K562 (cell line): ENCODE data around the gene CCL4. TPM values are rescaled to one million over a fixed set of nuclear protein-coding genes. Genes with fewer than 3 reads are reported as not detected.
"Not testable (repeated sequence)": the region's sequence is repeated elsewhere in the genome, so short reads cannot be mapped to it uniquely, and the experiment has no call there.

Experiments
- ATAC-seq: fragments of 200-7000 bp; cut with Tn5 transposase; 3 replicates; pipeline ENCODE4 v1.9.1; 2020; ENCODE audit warnings: moderate library complexity
- BruUV-seq: library from RNA; stranded (reverse); fragments of 400-500 nt; replicated peaks from 2 replicates; lab custom pipeline; 2021; lab: Mats Ljungman, UMichigan
- CTCF ChIA-PET: fragments of 300-600 bp; formaldehyde crosslinking; extraction: SDS; loops from one replicate; lab custom pipeline; 2021; ENCODE audit warnings: low intra/inter-chr PET ratio; lab: Yijun Ruan, JAX
- POLR2A ChIA-PET: fragments of 300-600, 350-650 bp; sonication (Branson Sonifier 250); formaldehyde crosslinking; extraction: SDS; loops from one replicate; lab custom pipeline; 2021; ENCODE audit warnings: antibody characterized with exemption, inconsistent platforms; lab: Yijun Ruan, JAX
- DNase-seq, 4 experiments: peaks; one replicate each; pipeline versions ENCODE4 v3.0.0 to v3.0.0-alpha.2; 2011 to 2018; ENCODE audit warnings: low spot score in 3 of 4, mixed read lengths in 3 of 4; ENCODE audit errors: extremely low read depth in 1 of 4
- FAIRE-seq: peaks from 2 replicates; lab custom pipeline; 2011; peaks lifted over from hg19 to GRCh38; lab: Jason Lieb, UNC
- H2AFZ ChIP-seq: 2 replicates; pipeline ENCODE4 v1.6.0; 2011; ENCODE audit warnings: low read depth, low read length, control low read depth, inconsistent platforms
- H3K27ac ChIP-seq: fragments of 200-600 bp; 3 replicates; pipeline ENCODE4 v1.8.0; 2011; ENCODE audit warnings: low read depth, mild to moderate bottlenecking, control low read depth, inconsistent platforms, low read length, moderate library complexity, mixed read lengths; ENCODE audit errors: extremely low read depth
- H3K27me3 ChIP-seq, 2 experiments: fragments of 300-600 bp in 1 of 2; 2 replicates in 1 of 2; 3 replicates in 1 of 2; pipeline versions ENCODE4 v1.6.0 to v1.8.0; 2011; ENCODE audit warnings: inconsistent platforms in 2 of 2, low read length in 2 of 2, mild to moderate bottlenecking in 1 of 2, mixed read lengths in 1 of 2, moderate library complexity in 1 of 2; ENCODE audit not compliant: control insufficient read depth in 2 of 2, insufficient read depth in 2 of 2
- H3K36me3 ChIP-seq: fragments of 300-600 bp; 3 replicates; pipeline ENCODE4 v1.8.0; 2011; ENCODE audit warnings: mild to moderate bottlenecking, low read length, inconsistent platforms; ENCODE audit not compliant: control insufficient read depth, insufficient read depth
- H3K4me1 ChIP-seq, 2 experiments: fragments of 200-600 bp in 1 of 2; replicated peaks in 1 of 2; 2 replicates in 1 of 2; 3 replicates in 1 of 2; pipeline versions ENCODE4 v1.5.1 to v1.8.0; 2011; ENCODE audit warnings: inconsistent platforms in 2 of 2, low read length in 2 of 2, mild to moderate bottlenecking in 1 of 2, mixed read lengths in 1 of 2, moderate library complexity in 1 of 2; ENCODE audit not compliant: control insufficient read depth in 2 of 2, insufficient read depth in 2 of 2
- H3K4me2 ChIP-seq: 2 replicates; pipeline ENCODE4 v1.6.1; 2011; ENCODE audit warnings: low read length, control low read depth, inconsistent platforms, mixed read lengths; ENCODE audit not compliant: insufficient read depth
- H3K4me3 ChIP-seq: fragments of 200-600 bp; sonication (generic), shearing (Covaris generic); 2 replicates; pipeline ENCODE4 v1.5.1; 2016; ENCODE audit warnings: control low read depth, inconsistent platforms
- H3K79me2 ChIP-seq: fragments of 200-600 bp; 3 replicates; pipeline ENCODE4 v1.8.0; 2011; ENCODE audit warnings: low read length, inconsistent platforms; ENCODE audit not compliant: control insufficient read depth, insufficient read depth
- H3K9ac ChIP-seq, 2 experiments: 2 replicates each; pipeline versions ENCODE4 v1.6.0 to v1.6.1; 2011; ENCODE audit warnings: low read depth in 2 of 2, low read length in 2 of 2, control low read depth in 1 of 2, inconsistent platforms in 1 of 2, mild to moderate bottlenecking in 1 of 2, mixed read lengths in 1 of 2; ENCODE audit not compliant: insufficient read depth in 1 of 2
- H3K9me1 ChIP-seq: one replicate; pipeline ENCODE4 v1.6.0; 2011; ENCODE audit warnings: inconsistent platforms, mild to moderate bottlenecking, low read length, moderate library complexity; ENCODE audit not compliant: control insufficient read depth, insufficient read depth
- H3K9me3 ChIP-seq: replicated peaks from 2 replicates; pipeline ENCODE4 v1.5.1; 2011; ENCODE audit warnings: low read depth, low read length, inconsistent platforms; ENCODE audit not compliant: control insufficient read depth, insufficient read depth
- H4K20me1 ChIP-seq: replicated peaks from 2 replicates; pipeline ENCODE4 v1.6.1; 2011; ENCODE audit warnings: low read length, inconsistent platforms, mixed read lengths; ENCODE audit not compliant: control insufficient read depth, insufficient read depth
- GABPA ChIP-seq: fragments of 200-800 bp; sonication (Bioruptor generic); conservative IDR thresholded peaks from 2 replicates; pipeline ENCODE4 v1.6.1; 2016; ENCODE audit warnings: low read depth, missing genetic modification characterization, missing compliant biosample characterization
- WGBS: fragments of 100-300 bp; shearing (Covaris generic); methylation state at CpG from one replicate; pipeline ENCODE4 v1.1.6; 2016; ENCODE audit warnings: low coverage, mixed read lengths; ENCODE audit not compliant: insufficient coverage; ENCODE audit errors: missing lambda C conversion rate; 5-methylcytosine and 5-hydroxymethylcytosine counted together
- in situ Hi-C: fragments of 300-500 bp; cut with MboI; formaldehyde crosslinking; loops from 4 replicates; pipeline ENCODE4 v1.15.0; 2018; ENCODE audit warnings: inconsistent platforms, mixed read lengths
- intact Hi-C: fragments of 100-400 bp; cut with micrococcal nuclease; formaldehyde crosslinking; loops from 2 replicates; pipeline ENCODE4 v1.14.2; 2022
- polyA plus RNA-seq, 8 experiments: library from polyadenylated mRNA; depleted of rRNA in 4 of 8; stranded (reverse) in 5 of 8; unstranded in 3 of 8; fragments of >200 nt; fragmentation: Nextera tagmentation in 2 of 8; fragmentation: Illumina TruSeq in 1 of 8; extraction: Ambion mirVana in 2 of 8; extraction: Trizol in 1 of 8; gene quantifications; 2 replicates each; pipeline versions ENCODE4 v1.2.1 to v1.2.3, GENCODE V29; 2011 to 2014; ENCODE audit warnings: inconsistent platforms in 1 of 8, missing spikeins in 1 of 8
- total RNA-seq, 7 experiments: library from RNA; depleted of rRNA in 6 of 7; stranded (reverse); fragments of >200 nt in 6 of 7; fragmentation: Illumina TruSeq in 2 of 7; extraction: Trizol in 2 of 7; gene quantifications; 2 replicates each; pipeline versions ENCODE4 v1.2.1 to v1.2.3, GENCODE V29; 2011 to 2021; ENCODE audit warnings: low replicate concordance in 1 of 7
- TF ChIP-seq, protein P1 (sequence below), 3 experiments: fragments of 200-800 bp in 1 of 3; fragments of 250-450 bp in 1 of 3; fragments of 450-650 bp in 1 of 3; sonication (Bioruptor Pico) in 1 of 3; sonication (Bioruptor generic) in 1 of 3; formaldehyde crosslinking in 1 of 3; IDR thresholded peaks; 2 replicates each; pipeline versions ENCODE4 v1.6.1 to v1.8.0; 2016 to 2022; ENCODE audit warnings: mild to moderate bottlenecking in 2 of 3, missing genetic modification characterization in 2 of 3, missing compliant biosample characterization in 1 of 3, moderate library complexity in 1 of 3

Gene CCL4
- total and polyA plus RNA-seq, 9 of the 15 experiments (the other 6 are each of a cell fraction or from before 2014, with no cell fraction given) = 0.91 TPM; not detected in 8

DNA sequence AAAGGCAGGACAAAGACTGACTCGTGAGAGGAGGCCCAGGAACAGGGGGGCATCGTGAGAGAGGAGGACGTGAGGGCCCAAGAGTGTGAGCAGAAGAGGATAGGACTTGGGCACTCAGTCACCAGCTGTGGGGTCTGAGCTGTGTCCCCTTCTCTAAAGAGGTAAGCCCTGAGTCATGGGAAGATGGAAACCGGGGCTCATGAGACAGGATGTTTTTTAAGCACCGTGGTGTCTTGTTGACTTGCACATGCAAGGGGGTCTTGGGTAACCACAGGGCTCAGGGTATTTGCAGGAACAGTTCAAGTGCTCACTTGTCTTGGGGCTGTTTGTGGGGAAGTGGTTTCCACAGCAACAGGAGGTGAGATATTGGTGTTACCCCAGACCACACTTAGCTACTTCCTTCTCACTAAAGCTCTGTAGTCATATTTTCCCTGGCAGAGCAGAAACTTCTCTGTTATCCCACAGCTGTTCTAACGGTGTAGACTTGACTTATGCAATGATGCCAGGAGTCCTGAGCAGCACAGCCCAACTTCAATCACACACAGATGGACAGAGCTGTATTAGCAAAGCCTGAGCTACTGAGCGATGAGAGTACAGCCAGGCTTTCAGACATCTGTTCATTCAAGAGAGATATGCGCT is 21.0 kb upstream of the CCL4 start:
- CTCF ChIA-PET, ATAC-seq, H3K79me2 ChIP-seq, POLR2A ChIA-PET, FAIRE-seq, H3K9ac ChIP-seq: not testable (repeated sequence)
- TF ChIP-seq GABPA (tag) = peak; percentile 39
- TF ChIP-seq, protein P1, sequence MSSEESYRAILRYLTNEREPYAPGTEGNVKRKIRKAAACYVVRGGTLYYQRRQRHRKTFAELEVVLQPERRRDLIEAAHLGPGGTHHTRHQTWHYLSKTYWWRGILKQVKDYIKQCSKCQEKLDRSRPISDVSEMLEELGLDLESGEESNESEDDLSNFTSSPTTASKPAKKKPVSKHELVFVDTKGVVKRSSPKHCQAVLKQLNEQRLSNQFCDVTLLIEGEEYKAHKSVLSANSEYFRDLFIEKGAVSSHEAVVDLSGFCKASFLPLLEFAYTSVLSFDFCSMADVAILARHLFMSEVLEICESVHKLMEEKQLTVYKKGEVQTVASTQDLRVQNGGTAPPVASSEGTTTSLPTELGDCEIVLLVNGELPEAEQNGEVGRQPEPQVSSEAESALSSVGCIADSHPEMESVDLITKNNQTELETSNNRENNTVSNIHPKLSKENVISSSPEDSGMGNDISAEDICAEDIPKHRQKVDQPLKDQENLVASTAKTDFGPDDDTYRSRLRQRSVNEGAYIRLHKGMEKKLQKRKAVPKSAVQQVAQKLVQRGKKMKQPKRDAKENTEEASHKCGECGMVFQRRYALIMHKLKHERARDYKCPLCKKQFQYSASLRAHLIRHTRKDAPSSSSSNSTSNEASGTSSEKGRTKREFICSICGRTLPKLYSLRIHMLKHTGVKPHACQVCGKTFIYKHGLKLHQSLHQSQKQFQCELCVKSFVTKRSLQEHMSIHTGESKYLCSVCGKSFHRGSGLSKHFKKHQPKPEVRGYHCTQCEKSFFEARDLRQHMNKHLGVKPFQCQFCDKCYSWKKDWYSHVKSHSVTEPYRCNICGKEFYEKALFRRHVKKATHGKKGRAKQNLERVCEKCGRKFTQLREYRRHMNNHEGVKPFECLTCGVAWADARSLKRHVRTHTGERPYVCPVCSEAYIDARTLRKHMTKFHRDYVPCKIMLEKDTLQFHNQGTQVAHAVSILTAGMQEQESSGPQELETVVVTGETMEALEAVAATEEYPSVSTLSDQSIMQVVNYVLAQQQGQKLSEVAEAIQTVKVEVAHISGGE (CRISPR knock-in tag; IDR thresholded peaks at IDR 0.05) = peak in 1 of 3 experiments; percentile 66; a peak in 1 of 6 replicates
- TF ChIP-seq, all 486 proteins: peak for 2; not testable (repeated sequence) for 484
- DNase-seq, H3K4me3 ChIP-seq, H3K4me1 ChIP-seq, intact Hi-C loops, H3K27ac ChIP-seq, H4K20me1 ChIP-seq, H2AFZ ChIP-seq, H3K9me3 ChIP-seq, H3K27me3 ChIP-seq, in situ Hi-C loops, BruUV-seq, H3K36me3 ChIP-seq, H3K9me1 ChIP-seq, H3K4me2 ChIP-seq: not testable (repeated sequence)
- WGBS = 1% methylated on average over 7 of the region's 8 CpGs

DNA sequence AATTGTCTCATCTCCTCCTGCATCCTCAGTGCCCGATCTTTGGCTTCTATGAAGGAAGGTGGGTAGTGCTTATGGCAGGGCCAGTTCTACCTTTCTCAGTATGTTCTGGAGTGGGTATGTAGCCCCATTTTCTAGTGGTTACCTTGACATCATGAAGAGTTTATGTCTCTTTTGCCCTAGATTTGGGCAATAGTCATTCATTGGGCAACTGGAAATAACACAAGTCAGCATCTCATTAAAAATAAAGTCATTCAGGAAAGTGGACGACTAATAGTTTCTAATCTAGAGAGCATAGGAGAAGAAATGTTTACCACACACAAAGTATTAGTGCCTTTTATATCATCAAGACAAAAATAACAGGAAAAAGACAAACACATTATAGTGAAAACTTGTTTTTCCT is 19.9 kb upstream of the CCL4 start:
- POLR2A ChIA-PET, DNase-seq, H3K36me3 ChIP-seq, H3K4me2 ChIP-seq, H3K27ac ChIP-seq, FAIRE-seq, ATAC-seq, H3K79me2 ChIP-seq, H3K9me1 ChIP-seq, CTCF ChIA-PET, H3K9ac ChIP-seq, H3K4me1 ChIP-seq, H3K4me3 ChIP-seq, H3K27me3 ChIP-seq, BruUV-seq, in situ Hi-C loops, H3K9me3 ChIP-seq, H2AFZ ChIP-seq, intact Hi-C loops, H4K20me1 ChIP-seq: not testable (repeated sequence)
- 0% methylated on average over 2 of the region's 2 CpGs for WGBS
